ENCODE results near the gene DNAAF2.

DNA sequence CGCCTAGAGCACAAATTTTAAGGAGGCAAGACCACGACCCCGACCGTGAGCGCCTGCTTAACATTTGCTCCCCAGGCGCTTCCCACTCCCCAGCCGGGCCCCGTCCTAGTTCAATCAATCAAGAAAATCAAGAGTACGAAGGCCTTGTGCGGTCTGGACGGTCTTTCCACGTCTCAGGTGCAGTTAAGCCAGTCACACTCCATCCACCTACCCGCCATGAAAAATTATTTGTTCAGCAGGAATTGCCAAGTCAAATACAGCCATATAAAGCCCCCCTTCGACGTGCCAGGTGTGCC is 36.9 kb downstream of the DNAAF2 start:
- no peak for TF ChIP-seq EZH2 (IDR thresholded peaks at IDR 0.05; ENCODE audit: insufficient read depth, poor library complexity, severe bottlenecking)
- no peak for TF ChIP-seq EZH2phosphoT487 (IDR thresholded peaks at IDR 0.05; ENCODE audit: insufficient read depth, low read depth)

Data from GM23248 (cell line).